SKM-1 treated with dmso at 0.1 percent for 144 hours (cell line): ENCODE data around the gene CEP72.
"Not testable (repeated sequence)": the region's sequence is repeated elsewhere in the genome, so short reads cannot be mapped to it uniquely, and the experiment has no call there.

Source experiments
- DNase-seq: peaks from one replicate; lab custom pipeline; 2025; ENCODE audit not compliant: unreplicated experiment; lab: John Stamatoyannopoulos, UW

Gene CEP72

GRCh38 chr5:612498-613424 is 621 bp downstream of the CEP72 start:
- no peak for DNase-seq

- no peak for DNase-seq
Observed at GRCh38 chr5:616484-617039, 4.4 kb downstream of the CEP72 start.

DNA sequence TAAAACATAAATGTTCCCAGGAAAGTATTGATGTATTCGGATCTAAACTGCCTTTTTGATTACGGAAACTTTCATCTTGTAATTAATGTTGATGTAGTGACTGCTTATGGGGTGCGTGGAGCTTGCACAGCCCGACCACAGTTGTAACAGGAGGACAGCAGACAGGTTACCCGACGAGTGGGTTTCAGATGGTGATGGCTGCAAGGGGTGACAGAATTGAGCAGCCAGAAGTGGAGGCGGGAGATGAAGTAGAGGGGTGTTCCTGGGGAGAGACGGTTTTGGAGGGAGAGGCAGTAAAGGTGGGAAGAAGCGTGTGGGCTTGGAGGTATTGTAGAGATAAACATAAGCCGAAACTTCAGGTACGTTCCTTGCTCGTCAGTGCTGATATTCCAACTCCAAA is 5.8 kb downstream of the CEP72 start:
- no peak for DNase-seq

DNA sequence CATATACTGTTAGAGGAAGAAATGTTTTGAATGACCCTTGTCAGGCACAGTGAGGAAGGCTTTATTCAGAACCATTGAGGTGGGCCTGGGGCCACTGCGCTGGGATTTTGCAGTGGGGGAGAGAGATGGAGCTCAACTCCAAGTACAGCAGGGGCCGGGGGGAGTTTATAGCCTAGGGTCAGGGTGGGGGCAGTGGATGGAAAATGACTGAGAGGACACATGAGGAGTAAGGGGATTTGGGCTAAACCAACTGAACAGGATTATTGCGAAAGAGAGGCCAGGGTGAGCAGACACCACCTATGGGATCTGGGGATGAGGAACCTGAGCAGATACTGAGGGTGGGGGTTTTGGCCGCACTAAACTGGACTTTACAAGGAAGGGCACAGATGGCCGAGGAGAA is 6.3 kb downstream of the CEP72 start:
- no peak for DNase-seq

DNA sequence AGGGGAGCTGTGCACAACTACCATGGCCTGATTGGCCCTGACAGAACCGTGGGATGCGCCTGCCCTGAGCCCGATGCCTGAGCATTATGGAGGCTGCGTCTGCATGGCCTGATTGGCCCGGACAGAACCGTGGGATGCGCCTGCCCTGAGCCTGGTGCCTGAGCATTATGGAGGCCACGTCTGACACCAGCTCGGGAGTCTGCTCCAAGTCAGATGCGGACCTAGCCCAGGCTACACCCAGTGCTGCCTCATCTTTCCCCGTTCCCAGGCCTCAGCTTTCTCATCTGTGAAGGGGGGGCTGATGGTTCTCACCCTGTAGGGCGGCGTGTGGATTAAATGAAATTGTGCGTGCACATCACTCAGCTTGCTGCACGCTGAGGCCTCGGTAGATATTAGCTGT is 7.3 kb downstream of the CEP72 start:
- no peak for DNase-seq

GRCh38 chr5:620152-620551 is 8.0 kb downstream of the CEP72 start:
- no peak for DNase-seq

DNA sequence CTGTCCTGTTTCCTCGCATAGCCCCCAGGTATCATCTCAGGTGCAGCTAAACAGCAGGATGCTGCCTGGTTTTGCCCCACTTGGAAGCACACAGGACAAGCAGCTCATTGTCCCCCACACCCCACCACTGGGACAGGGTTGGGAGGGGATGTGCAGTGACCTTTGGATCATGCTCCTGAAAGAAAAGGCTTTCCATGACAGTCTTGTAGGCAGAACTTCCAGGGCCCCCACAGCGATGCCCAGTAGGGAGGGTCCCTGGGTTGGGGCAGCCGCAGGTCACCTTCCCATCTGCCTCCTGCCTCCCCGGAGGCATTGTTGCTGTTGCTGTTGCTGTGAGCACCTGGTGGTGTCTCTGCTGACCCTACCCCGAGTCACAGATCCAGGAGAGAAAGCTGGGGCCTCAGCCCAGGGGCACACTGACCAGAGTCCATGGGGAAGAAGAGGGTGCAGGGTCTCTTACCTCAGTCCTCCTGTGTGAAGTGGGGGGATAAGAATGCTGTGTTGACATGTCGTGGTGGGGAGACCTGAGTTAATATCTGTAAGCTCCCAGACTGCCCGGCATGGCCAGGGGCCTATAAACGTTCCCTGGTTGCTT is 8.5 kb downstream of the CEP72 start:
- no peak for DNase-seq

- DNase-seq: no peak
Observed at GRCh38 chr5:621341-621761, 9.2 kb downstream of the CEP72 start.

- no peak for DNase-seq
Observed at GRCh38 chr5:622359-622758, 10.2 kb downstream of the CEP72 start.

DNA sequence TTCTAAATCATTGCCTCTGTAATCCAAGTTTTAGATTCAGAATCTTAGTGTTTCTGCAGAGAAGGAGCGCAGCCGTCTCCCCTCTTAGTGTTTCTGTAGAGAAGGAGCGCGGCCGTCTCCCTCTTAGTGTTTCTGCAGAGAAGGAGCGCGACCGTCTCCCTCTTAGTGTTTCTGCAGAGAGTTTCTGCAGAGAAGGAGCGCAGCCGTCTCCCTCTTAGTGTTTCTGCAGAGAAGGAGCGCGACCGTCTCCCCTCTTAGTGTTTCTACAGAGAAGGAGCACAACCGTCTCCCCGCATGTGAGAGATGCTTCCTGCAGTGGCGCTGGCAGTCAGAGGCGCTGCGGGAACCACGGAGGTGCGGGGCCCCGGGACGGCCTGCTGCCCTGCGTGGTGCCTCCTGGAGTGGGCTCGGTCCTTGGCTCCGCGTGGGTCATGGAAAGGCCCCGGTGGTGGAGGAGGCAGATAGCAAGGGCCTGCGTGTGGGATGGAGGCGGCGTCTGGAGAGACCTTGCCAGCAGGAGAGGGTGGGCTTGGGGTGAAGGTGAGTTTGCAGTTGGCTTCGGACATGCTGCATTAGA is 10.9 kb downstream of the CEP72 start:
- DNase-seq: no peak

DNA sequence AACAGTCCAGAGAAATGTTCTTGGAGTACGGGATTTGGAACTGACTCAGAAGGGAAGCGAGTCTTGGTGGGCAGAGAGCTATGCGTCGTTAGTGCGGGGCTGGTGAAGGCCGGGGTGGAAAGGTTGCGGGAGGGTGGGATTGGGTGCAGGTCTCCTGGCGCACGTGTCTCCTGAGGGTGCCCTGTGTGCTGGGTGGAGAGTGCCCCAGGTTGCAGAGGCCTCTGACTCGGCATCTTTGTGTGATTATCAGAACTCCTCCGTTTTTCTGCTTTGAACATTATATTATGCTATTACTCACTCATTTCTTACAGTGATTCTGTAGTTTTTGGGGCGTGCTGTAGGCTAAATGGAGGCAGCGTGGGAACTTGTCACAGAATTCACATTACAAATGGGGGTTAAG is 11.4 kb downstream of the CEP72 start:
- no peak for DNase-seq

DNA sequence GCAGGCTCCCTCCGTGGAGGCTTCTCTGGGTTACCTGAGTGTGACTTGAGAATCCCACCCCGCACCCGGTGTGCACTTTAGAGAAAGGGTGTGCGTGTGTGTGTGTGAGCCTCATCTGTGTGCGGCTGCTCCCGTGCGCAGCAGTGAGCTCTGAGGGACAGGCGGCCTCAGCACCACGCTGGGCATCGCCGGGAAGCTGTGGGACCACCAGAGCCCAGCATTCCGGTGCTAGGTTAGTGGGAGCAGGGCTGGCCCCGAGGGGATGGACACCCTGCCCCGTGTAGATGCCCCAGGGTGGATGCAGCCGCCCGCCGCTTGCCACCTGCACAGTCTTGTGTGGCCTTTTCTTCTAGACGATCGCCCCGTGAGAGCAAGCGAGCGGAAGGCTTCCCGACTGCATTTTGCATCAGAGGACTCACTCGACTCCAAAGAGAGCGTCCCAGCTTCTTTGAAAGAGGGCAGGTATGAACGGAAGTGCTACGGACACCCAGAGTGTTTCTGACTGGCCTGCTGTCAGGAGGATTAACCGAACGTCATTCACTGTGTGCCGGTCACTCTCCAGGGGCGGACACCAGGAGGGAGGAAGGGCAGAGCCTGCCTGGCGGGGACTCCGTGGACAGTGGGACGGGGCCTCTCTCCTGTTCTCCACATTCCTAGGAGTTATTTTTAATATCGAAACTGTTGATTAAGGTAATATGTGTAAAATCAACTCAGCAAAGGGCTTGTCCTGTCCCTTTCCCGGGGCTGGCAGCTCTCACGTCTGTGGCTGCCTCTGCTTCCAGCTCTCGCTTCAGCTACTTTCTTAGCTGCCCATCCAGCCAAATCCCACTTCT is 12.2 kb downstream of the CEP72 start:
- DNase-seq: no peak

GRCh38 chr5:624951-625230 is 12.8 kb downstream of the CEP72 start:
- DNase-seq: no peak

- no peak for DNase-seq
Observed at GRCh38 chr5:625516-625915, 13.4 kb downstream of the CEP72 start.

DNA sequence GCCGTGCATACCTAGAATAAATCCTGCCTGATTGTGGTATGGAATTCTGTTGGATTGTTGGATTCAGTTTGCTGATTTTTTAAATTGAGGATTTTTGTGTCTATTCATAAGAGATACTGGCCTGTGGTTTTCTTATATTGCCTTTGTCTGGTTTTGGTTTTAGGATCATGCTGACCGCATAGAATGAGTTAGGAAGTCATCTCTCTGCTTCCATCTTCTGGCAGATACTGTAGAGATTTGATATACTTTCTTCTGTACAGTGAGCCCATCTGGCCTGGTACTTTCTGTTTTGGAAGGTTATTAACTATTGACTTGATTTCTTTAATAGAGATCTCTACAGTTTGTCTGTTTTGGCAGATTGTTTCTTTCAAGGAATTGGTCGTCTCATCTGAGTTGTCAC is 14.7 kb downstream of the CEP72 start:
- no peak for DNase-seq

- no peak for DNase-seq
Observed at GRCh38 chr5:627840-628239, 15.7 kb downstream of the CEP72 start.

- DNase-seq: not testable (repeated sequence)
Observed at GRCh38 chr5:628351-629205, 16.4 kb downstream of the CEP72 start.

DNA sequence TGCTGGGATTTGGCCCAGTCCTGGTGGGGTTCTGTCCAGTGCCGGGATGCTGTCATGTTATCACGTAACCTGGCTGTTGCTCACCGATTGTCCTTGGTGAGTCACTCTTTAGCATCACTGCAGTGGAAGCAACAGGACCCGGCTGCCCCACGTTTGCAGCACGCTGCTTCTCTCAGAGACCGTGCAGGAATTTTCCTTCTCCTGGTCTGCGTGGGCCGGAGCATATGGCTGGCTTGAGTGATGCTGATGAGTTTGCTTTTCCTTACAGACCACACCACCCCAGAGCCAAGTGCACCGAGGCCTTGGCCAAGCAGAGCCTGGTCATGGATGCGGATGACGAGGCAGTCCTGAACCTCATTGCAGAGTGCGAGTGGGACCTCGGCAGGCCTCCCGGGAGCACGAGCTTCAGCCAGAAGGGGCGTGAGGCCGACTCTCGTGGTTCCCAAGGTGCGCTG is 21.4 kb downstream of the CEP72 start:
- DNase-seq: no peak

DNA sequence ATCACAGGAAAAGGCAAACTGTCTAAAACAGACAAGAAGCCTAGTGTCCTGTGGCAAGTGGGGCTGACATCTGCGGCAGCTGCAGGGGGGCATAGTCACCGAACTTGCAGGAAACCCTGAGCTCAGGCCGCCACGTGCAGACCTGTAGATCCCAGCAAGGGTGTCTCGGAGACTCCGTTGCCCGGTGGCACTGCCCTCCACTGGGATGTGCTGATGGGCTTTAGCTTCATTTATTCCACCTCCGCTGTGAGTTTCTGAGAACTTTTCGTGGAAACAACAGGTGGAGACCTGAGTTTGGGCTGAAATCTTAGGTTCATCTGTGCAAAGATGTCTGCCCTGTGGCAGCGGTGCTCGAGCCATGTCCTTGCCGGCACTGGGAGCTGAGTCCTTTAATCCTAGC is 22.1 kb downstream of the CEP72 start:
- no peak for DNase-seq

DNA sequence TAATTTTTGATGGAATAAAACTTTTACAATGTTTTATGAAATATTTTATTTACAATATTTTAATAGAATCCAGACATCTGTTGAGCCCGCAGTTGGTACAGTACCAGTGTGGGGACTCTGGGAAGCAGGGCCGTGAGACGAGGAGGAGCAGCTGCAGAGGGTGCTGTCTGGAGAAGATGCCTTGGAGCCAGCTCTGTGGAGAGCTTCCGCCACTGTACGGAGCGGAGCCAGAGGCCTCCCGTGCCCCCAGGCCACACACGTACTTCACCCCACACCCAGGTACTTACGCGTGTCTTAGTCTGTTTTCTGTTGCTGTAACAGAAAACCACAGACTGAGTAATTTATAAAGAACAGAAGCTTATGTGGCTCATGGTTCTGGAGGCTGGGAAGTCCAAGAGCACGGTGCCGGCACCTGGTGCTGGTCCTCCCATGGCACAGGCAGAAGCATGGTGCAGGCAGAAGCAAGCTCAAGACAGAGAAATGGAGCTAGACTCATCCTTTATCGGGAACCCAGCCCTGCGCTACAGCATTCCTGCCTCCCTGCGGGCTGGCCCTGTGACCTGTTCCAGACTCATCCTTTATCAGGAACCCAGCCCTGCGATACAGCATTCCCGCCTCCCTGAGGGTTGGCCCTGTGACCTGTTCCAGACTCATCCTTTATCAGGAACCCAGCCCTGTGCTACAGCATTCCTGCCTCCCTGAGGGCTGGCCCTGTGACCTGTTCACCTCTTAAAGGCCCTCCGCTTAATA is 23.3 kb downstream of the CEP72 start:
- DNase-seq: no peak
